NCI-H1417 (cell line): ENCODE measurements around the gene ZNF610.

ENCODE experiments used
- DNase-seq, 3 experiments: peaks; one replicate each; lab custom pipeline; 2025; lab: John Stamatoyannopoulos, UW

ZNF610 gene

GRCh38 chr19:52397310-52398080 is 61.5 kb downstream of the ZNF610 start, which contains the start of gene ZNF528:
TSS of gene ZNF528 (plus strand) at chr19:52397849. CDS start at chr19:52402014, 4,165 bp downstream.
- peak; percentile 69 to 89 (median 82) for DNase-seq

- DNase-seq, result peak in 2 of 3 experiments; percentile 24 to 30
Measured at GRCh38 chr19:52398081-52398441, 62.0 kb downstream of the ZNF610 start.

GRCh38 chr19:52410276-52410675 is 74.2 kb downstream of the ZNF610 start:
- no peak for DNase-seq

- no peak for DNase-seq
Measured at GRCh38 chr19:52415711-52416110, 79.7 kb downstream of the ZNF610 start.
